DOHH2 (cell line): ENCODE data around the gene BTG4.

Experiments
- H3F3A ChIP-seq: fragments of 200-600 bp; sonication (generic), shearing (Covaris generic); 2 replicates; pipeline ENCODE4 v1.6.0; 2016; ENCODE audit warnings: antibody characterized with exemption, mild to moderate bottlenecking; ENCODE audit not compliant: control insufficient read depth, insufficient read depth
- H3K27ac ChIP-seq: fragments of 200-600 bp; sonication (generic); 2 replicates; pipeline ENCODE4 v1.5.1; 2014; ENCODE audit warnings: low read depth, mild to moderate bottlenecking, low read length, moderate library complexity
- H3K27me3 ChIP-seq: fragments of 200-600 bp; sonication (generic); 2 replicates; pipeline ENCODE4 v1.6.1; 2014; ENCODE audit warnings: mild to moderate bottlenecking, low read length, mixed read lengths; ENCODE audit not compliant: control insufficient read depth
- H3K36me3 ChIP-seq: fragments of 200-600 bp; sonication (generic); 2 replicates; pipeline ENCODE4 v1.6.1; 2014; ENCODE audit warnings: mild to moderate bottlenecking, low read length, moderate library complexity, mixed read lengths; ENCODE audit not compliant: control insufficient read depth
- H3K4me1 ChIP-seq: fragments of 200-600 bp; sonication (generic); 2 replicates; pipeline ENCODE4 v1.6.1; 2014; ENCODE audit warnings: mild to moderate bottlenecking, low read length, mixed read lengths; ENCODE audit not compliant: control insufficient read depth
- H3K4me2 ChIP-seq: fragments of 200-600 bp; sonication (generic); 2 replicates; pipeline ENCODE4 v1.6.0; 2014; ENCODE audit warnings: mild to moderate bottlenecking, low read length, moderate library complexity
- H3K4me3 ChIP-seq: fragments of 200-600 bp; sonication (generic); 2 replicates; pipeline ENCODE4 v1.5.1; 2014; ENCODE audit warnings: mild to moderate bottlenecking, low read length, mixed read lengths
- H3K79me2 ChIP-seq: fragments of 200-600 bp; sonication (generic); 2 replicates; pipeline ENCODE4 v1.6.1; 2014; ENCODE audit warnings: mild to moderate bottlenecking, low read length, mixed read lengths; ENCODE audit not compliant: control insufficient read depth
- H3K9me2 ChIP-seq: fragments of 200-600 bp; sonication (generic); replicated peaks from 2 replicates; pipeline ENCODE4 v1.6.1; 2014; ENCODE audit warnings: mild to moderate bottlenecking, low read length, mixed read lengths; ENCODE audit not compliant: control insufficient read depth
- H3K9me3 ChIP-seq: fragments of 200-600 bp; sonication (generic); 2 replicates; pipeline ENCODE4 v1.6.1; 2014; ENCODE audit warnings: antibody characterized with exemption, low read length, mixed read lengths; ENCODE audit not compliant: control insufficient read depth, insufficient read depth
- H4K20me1 ChIP-seq: fragments of 200-600 bp; sonication (generic); 2 replicates; pipeline ENCODE4 v1.6.0; 2014; ENCODE audit warnings: low read depth, mild to moderate bottlenecking, antibody characterized with exemption, low read length, moderate library complexity; ENCODE audit not compliant: control insufficient read depth, insufficient read depth
- CTCF ChIP-seq: fragments of 200-600 bp; sonication (generic); IDR thresholded peaks from one replicate; pipeline ENCODE4 v1.5.1; 2014; ENCODE audit warnings: antibody characterized with exemption, mild to moderate bottlenecking, low read depth, low read length; ENCODE audit not compliant: poor library complexity, severe bottlenecking
- EZH2phosphoT487 ChIP-seq: fragments of 200-600 bp; sonication (generic); IDR thresholded peaks from 2 replicates; pipeline ENCODE4 v1.6.1; 2017; ENCODE audit warnings: borderline replicate concordance, mild to moderate bottlenecking, antibody characterized with exemption, low read length, moderate library complexity, mixed read lengths

The BTG4 gene

GRCh38 chr11:111459506-111460270, 52.5 kb downstream of the BTG4 start:
- H3K9me3 ChIP-seq = no peaks in the 10 kb centered on the region
- no peaks in the 10 kb centered on the region for H3K36me3 ChIP-seq
- H3K27ac ChIP-seq = no peak overlapping the region
- H3K4me2 ChIP-seq = no peak overlapping the region
- H3K27me3 ChIP-seq = peaks cover 44% of the 10 kb centered on the region
- no peaks in the 10 kb centered on the region for H3F3A ChIP-seq
- no peaks in the 10 kb centered on the region for H3K9me2 ChIP-seq
- H4K20me1 ChIP-seq = no peaks in the 10 kb centered on the region
- TF ChIP-seq EZH2phosphoT487 (no peak), CTCF (no peak)
- no peaks in the 10 kb centered on the region for H3K4me1 ChIP-seq
- no peaks in the 10 kb centered on the region for H3K79me2 ChIP-seq
- no peak overlapping the region for H3K4me3 ChIP-seq

GRCh38 chr11:111457731-111458368, 54.3 kb downstream of the BTG4 start:
- no peaks in the 10 kb centered on the region for H3K9me2 ChIP-seq
- H3K79me2 ChIP-seq = no peaks in the 10 kb centered on the region
- no peaks in the 10 kb centered on the region for H3K9me3 ChIP-seq
- no peaks in the 10 kb centered on the region for H3K36me3 ChIP-seq
- no peak overlapping the region for H3K4me2 ChIP-seq
- no peaks in the 10 kb centered on the region for H4K20me1 ChIP-seq
- TF ChIP-seq EZH2phosphoT487 = no peak
- TF ChIP-seq CTCF = no peak
- H3K27me3 ChIP-seq = peaks cover 48% of the 10 kb centered on the region
- no peaks in the 10 kb centered on the region for H3K4me1 ChIP-seq
- H3K4me3 ChIP-seq = no peak overlapping the region
- no peak overlapping the region for H3K27ac ChIP-seq
- H3F3A ChIP-seq = no peaks in the 10 kb centered on the region

- no peak for TF ChIP-seq EZH2phosphoT487
- no peak for TF ChIP-seq CTCF
- H3F3A ChIP-seq = no peaks in the 10 kb centered on the region
- no peaks in the 10 kb centered on the region for H3K9me3 ChIP-seq
- H3K27me3 ChIP-seq = peaks cover 55% of the 10 kb centered on the region
- H3K36me3 ChIP-seq = no peaks in the 10 kb centered on the region
- H3K4me2 ChIP-seq = no peak overlapping the region
- H3K27ac ChIP-seq = no peak overlapping the region
- no peaks in the 10 kb centered on the region for H4K20me1 ChIP-seq
- H3K4me1 ChIP-seq = no peaks in the 10 kb centered on the region
- no peaks in the 10 kb centered on the region for H3K79me2 ChIP-seq
- H3K4me3 ChIP-seq = no peak overlapping the region
- no peaks in the 10 kb centered on the region for H3K9me2 ChIP-seq
These were observed 55.1 kb downstream of the BTG4 start for GRCh38 chr11:111456859-111457730.
